Transverse colon (tissue), 4 donors: Measurements from ENCODE around the gene TMEM74B.

Experiments
- POLR2A ChIP-seq: fragments of 450-650 bp; IDR thresholded peaks from one replicate; pipeline ENCODE4 v1.6.1; 2016; ENCODE audit warnings: antibody characterized with exemption, mild to moderate bottlenecking, moderate library complexity
- POLR2AphosphoS5 ChIP-seq, 3 donors: sonication (generic); formaldehyde crosslinking; IDR thresholded peaks; one replicate each; pipeline ENCODE4 v1.6.1; 2016; ENCODE audit warnings: antibody characterized with exemption in 3 of 3
- TF ChIP-seq, protein P1 (sequence below), 5 experiments: fragments of 200-600 bp in 3 of 5; fragments of 450-650 bp in 2 of 5; sonication (generic) in 3 of 5; IDR thresholded peaks; 1 replicate in 2 of 5; 2 replicates in 3 of 5; pipeline ENCODE4 v1.5.1; 2016 to 2017; ENCODE audit warnings: antibody characterized with exemption in 5 of 5, inconsistent platforms in 3 of 5, mild to moderate bottlenecking in 2 of 5, moderate library complexity in 1 of 5

DNA sequence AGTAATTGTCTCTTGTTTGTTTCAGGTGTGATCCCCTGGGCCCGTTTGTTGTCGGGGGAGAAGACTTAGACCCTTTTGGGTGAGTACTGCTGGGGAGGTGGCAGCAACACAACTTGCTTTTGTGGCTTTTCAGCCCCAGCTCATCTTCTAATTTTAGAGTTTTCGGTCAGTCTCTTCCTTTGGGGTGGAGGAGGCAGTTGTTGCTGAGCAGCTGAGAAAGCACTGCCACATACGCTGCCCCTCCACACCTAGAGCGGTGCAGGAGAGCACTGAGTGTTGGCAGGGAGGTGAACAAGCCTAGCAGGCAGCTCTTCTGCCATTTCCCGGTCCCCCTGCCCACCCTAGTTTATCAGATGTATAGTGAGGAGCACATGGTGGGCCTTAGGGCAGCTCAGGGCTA is 21.7 kb downstream of the TMEM74B start:
- TF ChIP-seq POLR2A: no peak
- TF ChIP-seq, protein P1, sequence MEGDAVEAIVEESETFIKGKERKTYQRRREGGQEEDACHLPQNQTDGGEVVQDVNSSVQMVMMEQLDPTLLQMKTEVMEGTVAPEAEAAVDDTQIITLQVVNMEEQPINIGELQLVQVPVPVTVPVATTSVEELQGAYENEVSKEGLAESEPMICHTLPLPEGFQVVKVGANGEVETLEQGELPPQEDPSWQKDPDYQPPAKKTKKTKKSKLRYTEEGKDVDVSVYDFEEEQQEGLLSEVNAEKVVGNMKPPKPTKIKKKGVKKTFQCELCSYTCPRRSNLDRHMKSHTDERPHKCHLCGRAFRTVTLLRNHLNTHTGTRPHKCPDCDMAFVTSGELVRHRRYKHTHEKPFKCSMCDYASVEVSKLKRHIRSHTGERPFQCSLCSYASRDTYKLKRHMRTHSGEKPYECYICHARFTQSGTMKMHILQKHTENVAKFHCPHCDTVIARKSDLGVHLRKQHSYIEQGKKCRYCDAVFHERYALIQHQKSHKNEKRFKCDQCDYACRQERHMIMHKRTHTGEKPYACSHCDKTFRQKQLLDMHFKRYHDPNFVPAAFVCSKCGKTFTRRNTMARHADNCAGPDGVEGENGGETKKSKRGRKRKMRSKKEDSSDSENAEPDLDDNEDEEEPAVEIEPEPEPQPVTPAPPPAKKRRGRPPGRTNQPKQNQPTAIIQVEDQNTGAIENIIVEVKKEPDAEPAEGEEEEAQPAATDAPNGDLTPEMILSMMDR (IDR thresholded peaks at IDR 0.05): no peak
- TF ChIP-seq POLR2AphosphoS5 (IDR thresholded peaks at IDR 0.05): no peak
